ENCODE results near the gene KCTD11. TPM values are rescaled to one million over a fixed set of nuclear protein-coding genes. Genes with fewer than 3 reads are reported as not detected.

Gene KCTD11
- total and polyA plus RNA-seq, 2 of the 13 experiments (the other 11 are each of a cell fraction or from before 2014, with no cell fraction given): 1.6 to 2.6 TPM

DNA sequence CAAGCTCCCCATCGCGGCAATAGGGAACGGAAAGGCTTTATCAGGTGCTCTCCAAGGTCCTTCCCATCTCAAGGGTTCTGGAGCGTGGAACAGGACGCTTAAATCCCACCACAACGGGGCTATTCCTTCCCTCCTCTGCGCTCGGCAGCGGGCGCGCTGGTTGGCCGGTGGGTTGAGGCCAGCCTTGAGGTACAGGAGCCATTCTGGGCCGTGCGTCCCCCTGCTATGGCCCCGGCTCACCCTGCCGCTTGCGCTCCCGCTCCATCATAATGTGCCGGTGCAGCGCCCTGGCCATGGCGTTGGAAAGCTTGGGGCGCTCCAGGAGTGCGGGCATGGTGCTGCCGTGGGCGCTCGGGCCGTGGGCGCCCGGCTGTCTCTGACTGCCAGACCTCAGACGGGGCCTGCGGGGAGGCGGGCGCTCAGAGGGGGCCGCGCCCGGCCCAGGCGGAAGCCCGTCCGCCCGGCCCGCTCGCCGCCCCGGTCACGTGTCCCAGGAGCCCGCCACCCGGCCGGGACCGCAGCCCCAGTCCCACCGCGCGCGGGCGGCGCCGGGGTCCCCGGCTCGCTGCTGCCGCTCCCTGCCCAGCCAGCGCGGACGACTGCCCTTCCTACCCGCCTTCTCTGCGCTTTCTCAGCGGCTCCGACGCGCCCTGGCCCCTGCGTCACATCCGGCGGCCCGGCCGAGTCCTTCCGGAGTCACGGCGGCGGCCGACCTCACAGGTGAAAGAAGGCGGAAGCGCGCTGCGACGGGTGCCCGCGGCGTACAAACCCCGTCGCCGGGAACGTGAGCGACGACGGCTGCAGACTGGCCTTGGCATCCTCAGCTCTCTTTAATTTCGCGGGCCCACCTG is 37.0 kb upstream of the KCTD11 start, which contains the start of gene GPS2 (continued):
- TF ChIP-seq KDM3A (CRISPR knock-in tag; IDR thresholded peaks at IDR 0.05; ENCODE audit: low read depth) (peak; percentile 61; the same call in 1 of the 2 replicates), ZEB1 (IDR thresholded peaks at IDR 0.05; ENCODE audit: insufficient replicate concordance, low read depth) (peak; percentile 31), PHF20 (CRISPR knock-in tag; IDR thresholded peaks at IDR 0.05) (peak; percentile 99), JUNB (CRISPR knock-in tag; IDR thresholded peaks at IDR 0.05; ENCODE audit: borderline replicate concordance) (no peak), SP2 (CRISPR knock-in tag; IDR thresholded peaks at IDR 0.05) (peak; percentile 80), ZNF703 (CRISPR knock-in tag; IDR thresholded peaks at IDR 0.05; ENCODE audit: borderline replicate concordance) (no peak), HDAC2 (CRISPR knock-in tag; IDR thresholded peaks at IDR 0.05) (peak; percentile 75; the same call in 1 of the 2 replicates), ZNF20 (CRISPR knock-in tag; IDR thresholded peaks at IDR 0.05) (no peak), RFX5 (IDR thresholded peaks at IDR 0.05; ENCODE audit: low read depth, low read length) (no peak), SALL1 (CRISPR knock-in tag; IDR thresholded peaks at IDR 0.05) (peak; percentile 81), KDM5B (CRISPR knock-in tag; IDR thresholded peaks at IDR 0.05; ENCODE audit: borderline replicate concordance) (peak; percentile 52; the same call in 1 of the 2 replicates), SIX1 (CRISPR knock-in tag; IDR thresholded peaks at IDR 0.05; ENCODE audit: borderline replicate concordance) (no peak), IRF2 (CRISPR knock-in tag; IDR thresholded peaks at IDR 0.05) (peak; percentile 75), ZNF589 (CRISPR knock-in tag; conservative IDR thresholded peaks at IDR 0.05) (peak; percentile 93), HMG20A (CRISPR knock-in tag; IDR thresholded peaks at IDR 0.05; ENCODE audit: borderline replicate concordance) (no peak), ZNF24 (IDR thresholded peaks at IDR 0.05) (no peak), SYNCRIP (IDR thresholded peaks at IDR 0.05; ENCODE audit: insufficient read depth, low read depth, low read length) (no peak), TCF7L2 (IDR thresholded peaks at IDR 0.05; ENCODE audit: low read depth, low read length) (no peak), TBP (CRISPR knock-in tag; IDR thresholded peaks at IDR 0.05) (no peak), ZNF839 (CRISPR knock-in tag; IDR thresholded peaks at IDR 0.05; ENCODE audit: borderline replicate concordance) (no peak), SNAPC2 (CRISPR knock-in tag; IDR thresholded peaks at IDR 0.05) (peak; percentile 66), IKZF4 (CRISPR knock-in tag; IDR thresholded peaks at IDR 0.05; ENCODE audit: borderline replicate concordance, low read depth, not compliant biosample characterization) (no peak), JUND (CRISPR knock-in tag; IDR thresholded peaks at IDR 0.05) (no peak), HNRNPL (IDR thresholded peaks at IDR 0.05; ENCODE audit: low read depth, low read length) (no peak), PLRG1 (conservative IDR thresholded peaks at IDR 0.05) (no peak)
- TF ChIP-seq, protein P1, sequence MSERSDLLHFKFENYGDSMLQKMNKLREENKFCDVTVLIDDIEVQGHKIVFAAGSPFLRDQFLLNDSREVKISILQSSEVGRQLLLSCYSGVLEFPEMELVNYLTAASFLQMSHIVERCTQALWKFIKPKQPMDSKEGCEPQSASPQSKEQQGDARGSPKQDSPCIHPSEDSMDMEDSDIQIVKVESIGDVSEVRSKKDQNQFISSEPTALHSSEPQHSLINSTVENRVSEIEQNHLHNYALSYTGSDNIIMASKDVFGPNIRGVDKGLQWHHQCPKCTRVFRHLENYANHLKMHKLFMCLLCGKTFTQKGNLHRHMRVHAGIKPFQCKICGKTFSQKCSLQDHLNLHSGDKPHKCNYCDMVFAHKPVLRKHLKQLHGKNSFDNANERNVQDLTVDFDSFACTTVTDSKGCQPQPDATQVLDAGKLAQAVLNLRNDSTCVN (CRISPR knock-in tag; IDR thresholded peaks at IDR 0.05; ENCODE audit: borderline replicate concordance): peak; percentile 61
- TF ChIP-seq, protein P2, sequence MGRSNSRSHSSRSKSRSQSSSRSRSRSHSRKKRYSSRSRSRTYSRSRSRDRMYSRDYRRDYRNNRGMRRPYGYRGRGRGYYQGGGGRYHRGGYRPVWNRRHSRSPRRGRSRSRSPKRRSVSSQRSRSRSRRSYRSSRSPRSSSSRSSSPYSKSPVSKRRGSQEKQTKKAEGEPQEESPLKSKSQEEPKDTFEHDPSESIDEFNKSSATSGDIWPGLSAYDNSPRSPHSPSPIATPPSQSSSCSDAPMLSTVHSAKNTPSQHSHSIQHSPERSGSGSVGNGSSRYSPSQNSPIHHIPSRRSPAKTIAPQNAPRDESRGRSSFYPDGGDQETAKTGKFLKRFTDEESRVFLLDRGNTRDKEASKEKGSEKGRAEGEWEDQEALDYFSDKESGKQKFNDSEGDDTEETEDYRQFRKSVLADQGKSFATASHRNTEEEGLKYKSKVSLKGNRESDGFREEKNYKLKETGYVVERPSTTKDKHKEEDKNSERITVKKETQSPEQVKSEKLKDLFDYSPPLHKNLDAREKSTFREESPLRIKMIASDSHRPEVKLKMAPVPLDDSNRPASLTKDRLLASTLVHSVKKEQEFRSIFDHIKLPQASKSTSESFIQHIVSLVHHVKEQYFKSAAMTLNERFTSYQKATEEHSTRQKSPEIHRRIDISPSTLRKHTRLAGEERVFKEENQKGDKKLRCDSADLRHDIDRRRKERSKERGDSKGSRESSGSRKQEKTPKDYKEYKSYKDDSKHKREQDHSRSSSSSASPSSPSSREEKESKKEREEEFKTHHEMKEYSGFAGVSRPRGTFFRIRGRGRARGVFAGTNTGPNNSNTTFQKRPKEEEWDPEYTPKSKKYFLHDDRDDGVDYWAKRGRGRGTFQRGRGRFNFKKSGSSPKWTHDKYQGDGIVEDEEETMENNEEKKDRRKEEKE (IDR thresholded peaks at IDR 0.05): no peak
- TF ChIP-seq, protein P3, sequence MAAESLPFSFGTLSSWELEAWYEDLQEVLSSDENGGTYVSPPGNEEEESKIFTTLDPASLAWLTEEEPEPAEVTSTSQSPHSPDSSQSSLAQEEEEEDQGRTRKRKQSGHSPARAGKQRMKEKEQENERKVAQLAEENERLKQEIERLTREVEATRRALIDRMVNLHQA (CRISPR knock-in tag; IDR thresholded peaks at IDR 0.05): no peak
